Colonic mucosa (tissue), 4 donors: ENCODE data around the gene ACACB. TPM values are rescaled to one million over a fixed set of nuclear protein-coding genes. Genes with fewer than 3 reads are reported as not detected.

Experiments used
- DNase-seq: peaks from one replicate; pipeline ENCODE4 v3.0.0-alpha.2; 2020
- H3K27ac ChIP-seq: fragments of 200-600 bp; one replicate; pipeline ENCODE4 v1.8.0; 2021
- H3K27me3 ChIP-seq: fragments of 200-600 bp; one replicate; pipeline ENCODE4 v1.8.0; 2021
- H3K36me3 ChIP-seq: fragments of 200-600 bp; one replicate; pipeline ENCODE4 v1.8.0; 2021
- H3K4me1 ChIP-seq: fragments of 200-600 bp; one replicate; pipeline ENCODE4 v1.8.0; 2021; ENCODE audit warnings: mild to moderate bottlenecking
- H3K4me3 ChIP-seq: fragments of 200-600 bp; one replicate; pipeline ENCODE4 v1.8.0; 2021
- H3K9ac ChIP-seq, 2 donors: one replicate each; pipeline ENCODE4 v1.7.0; 2013; ENCODE audit warnings: control low read depth in 2 of 2, low read depth in 2 of 2, low read length in 2 of 2
- H3K9me3 ChIP-seq: fragments of 200-600 bp; one replicate; pipeline ENCODE4 v1.8.0; 2021
- intact Hi-C: fragments of 100-400 bp; cut with DNase I; formaldehyde crosslinking; loops from one replicate; pipeline ENCODE4 v1.14.1; 2022
- total RNA-seq, 2 donors: library from RNA; stranded (reverse); fragmentation: NEBNext Ultra II Directional in 1 of 2; extraction: Animal tissue kit (Norgen Biotek cat#: 25700) in 1 of 2; gene quantifications; one replicate each; pipeline ENCODE4 v1.2.1, GENCODE V29; 2021
- TF ChIP-seq, protein P1 (sequence below): fragments of 200-600 bp; IDR thresholded peaks from one replicate; pipeline ENCODE4 v1.8.0; 2022; ENCODE audit warnings: antibody characterized with exemption, mild to moderate bottlenecking
- donor health status: healthy.
- donor health status: DM: no; HTN: no; CAD: no.
- donor health status: DM: no; HTN: no; CAD: no.

ACACB gene
- total RNA-seq, 2 donors from 2014 or later, result 21.3 to 32.8 TPM

DNA sequence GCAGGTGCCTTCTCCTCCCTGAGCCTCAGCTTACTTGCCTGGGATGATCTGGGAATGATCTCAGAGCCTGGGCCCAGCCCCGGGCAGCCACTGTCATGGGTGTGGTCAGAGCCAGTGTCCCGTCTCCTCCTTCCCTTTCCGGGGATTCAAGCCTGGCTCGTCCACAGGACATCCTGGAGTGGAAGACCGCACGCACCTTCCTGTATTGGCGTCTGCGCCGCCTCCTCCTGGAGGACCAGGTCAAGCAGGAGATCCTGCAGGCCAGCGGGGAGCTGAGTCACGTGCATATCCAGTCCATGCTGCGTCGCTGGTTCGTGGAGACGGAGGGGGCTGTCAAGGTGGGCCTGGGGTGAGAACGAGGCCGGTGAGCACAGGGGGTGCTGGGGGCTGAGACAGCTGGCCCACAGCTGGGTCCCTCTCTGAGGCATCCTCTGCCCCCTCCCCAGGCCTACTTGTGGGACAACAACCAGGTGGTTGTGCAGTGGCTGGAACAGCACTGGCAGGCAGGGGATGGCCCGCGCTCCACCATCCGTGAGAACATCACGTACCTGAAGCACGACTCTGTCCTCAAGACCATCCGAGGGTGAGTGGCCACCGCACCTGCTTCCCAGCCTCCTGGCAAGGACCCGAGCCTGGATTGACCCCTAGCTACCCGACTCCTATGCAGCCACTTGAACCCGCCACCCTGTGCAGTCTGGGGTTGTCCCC is 148.7 kb downstream of the ACACB start:
- Histone ChIP-seq H3K27me3 (no peaks in the 10 kb centered on the region), H3K9me3 (no peaks in the 10 kb centered on the region), H3K4me3 (no peak overlapping the region), H3K36me3 (no peaks in the 10 kb centered on the region), H3K27ac (no peak overlapping the region), H3K4me1 (no peaks in the 10 kb centered on the region), H3K9ac (no peak overlapping the region)
- DNase-seq, result no peak
- intact Hi-C loops, result loop anchor here (2.0 to 10.0 kb wide), 2 partner anchors 120 to 150 kb away; partner anchors contain the start of gene ACACB
- TF ChIP-seq, protein P1, sequence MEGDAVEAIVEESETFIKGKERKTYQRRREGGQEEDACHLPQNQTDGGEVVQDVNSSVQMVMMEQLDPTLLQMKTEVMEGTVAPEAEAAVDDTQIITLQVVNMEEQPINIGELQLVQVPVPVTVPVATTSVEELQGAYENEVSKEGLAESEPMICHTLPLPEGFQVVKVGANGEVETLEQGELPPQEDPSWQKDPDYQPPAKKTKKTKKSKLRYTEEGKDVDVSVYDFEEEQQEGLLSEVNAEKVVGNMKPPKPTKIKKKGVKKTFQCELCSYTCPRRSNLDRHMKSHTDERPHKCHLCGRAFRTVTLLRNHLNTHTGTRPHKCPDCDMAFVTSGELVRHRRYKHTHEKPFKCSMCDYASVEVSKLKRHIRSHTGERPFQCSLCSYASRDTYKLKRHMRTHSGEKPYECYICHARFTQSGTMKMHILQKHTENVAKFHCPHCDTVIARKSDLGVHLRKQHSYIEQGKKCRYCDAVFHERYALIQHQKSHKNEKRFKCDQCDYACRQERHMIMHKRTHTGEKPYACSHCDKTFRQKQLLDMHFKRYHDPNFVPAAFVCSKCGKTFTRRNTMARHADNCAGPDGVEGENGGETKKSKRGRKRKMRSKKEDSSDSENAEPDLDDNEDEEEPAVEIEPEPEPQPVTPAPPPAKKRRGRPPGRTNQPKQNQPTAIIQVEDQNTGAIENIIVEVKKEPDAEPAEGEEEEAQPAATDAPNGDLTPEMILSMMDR, result no peak

DNA sequence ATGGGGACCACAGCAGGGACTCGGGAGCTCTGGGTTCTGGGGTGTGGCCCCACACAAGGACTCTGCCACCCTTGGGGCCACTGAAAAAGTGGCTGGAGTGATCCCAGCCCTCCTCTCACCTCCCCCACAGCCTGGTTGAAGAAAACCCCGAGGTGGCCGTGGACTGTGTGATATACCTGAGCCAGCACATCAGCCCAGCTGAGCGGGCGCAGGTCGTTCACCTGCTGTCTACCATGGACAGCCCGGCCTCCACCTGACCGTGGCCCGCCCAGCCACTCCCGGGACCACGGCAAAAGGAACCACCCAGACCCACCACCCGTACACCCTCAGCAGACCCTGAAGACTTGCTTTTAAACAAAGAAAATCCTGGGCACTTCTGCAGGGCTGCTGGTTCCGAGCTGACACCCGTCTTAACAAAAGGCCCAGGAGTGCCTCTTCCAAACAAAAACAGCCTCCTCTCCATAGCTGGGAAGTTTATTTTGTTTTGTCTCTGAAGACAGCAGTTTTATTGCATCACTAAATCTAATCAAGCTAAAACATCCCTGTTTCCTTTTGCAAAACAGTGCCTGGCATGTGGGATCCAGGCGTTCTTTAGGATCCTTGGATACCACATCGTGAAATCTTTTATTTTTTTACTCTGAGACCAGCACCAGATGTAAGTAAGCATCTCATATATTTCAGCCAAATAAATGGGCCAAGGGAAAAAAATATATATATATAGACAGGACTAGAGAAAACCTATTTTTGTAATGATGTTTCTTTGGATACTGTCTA is 149.9 kb downstream of the ACACB start:
- no peak overlapping the region for H3K4me3 ChIP-seq
- no peak for DNase-seq
- H3K9ac ChIP-seq, result no peak overlapping the region
- no peak overlapping the region for H3K27ac ChIP-seq
- no peaks in the 10 kb centered on the region for H3K9me3 ChIP-seq
- intact Hi-C loops, result loop anchor here (10.0 kb wide), 1 partner anchor 151 kb away; the partner anchor contains the start of gene ACACB
- no peaks in the 10 kb centered on the region for H3K27me3 ChIP-seq
- no peaks in the 10 kb centered on the region for H3K4me1 ChIP-seq
- TF ChIP-seq, protein P1, result no peak
- H3K36me3 ChIP-seq, result no peaks in the 10 kb centered on the region

DNA sequence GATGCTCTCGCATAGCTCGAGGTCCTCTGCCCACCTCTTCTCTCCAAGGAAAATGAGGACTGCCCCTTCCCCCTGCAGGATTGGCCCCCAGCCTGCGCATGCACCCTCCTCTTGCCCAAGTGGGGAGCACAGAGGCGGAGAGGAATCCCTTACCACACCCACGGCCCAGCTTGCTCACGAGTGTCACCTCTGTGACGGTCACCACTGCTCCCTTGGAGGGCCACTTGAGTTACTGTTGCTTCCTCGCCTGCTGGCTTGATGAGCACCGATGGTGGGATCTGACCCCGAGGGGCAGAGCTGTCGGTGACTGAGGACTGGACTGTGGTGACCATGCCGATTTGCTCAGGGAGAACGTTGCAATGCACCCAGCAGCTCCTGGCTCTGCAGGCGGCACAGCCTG is 151.0 kb downstream of the ACACB start:
- Histone ChIP-seq H3K27ac (no peak overlapping the region), H3K36me3 (no peaks in the 10 kb centered on the region), H3K9me3 (no peaks in the 10 kb centered on the region), H3K27me3 (no peaks in the 10 kb centered on the region), H3K4me1 (no peaks in the 10 kb centered on the region), H3K9ac (no peak overlapping the region), H3K4me3 (no peak overlapping the region)
- DNase-seq, result no peak
- TF ChIP-seq, protein P1, result no peak
- intact Hi-C loops, result loop anchor here (10.0 kb wide), 1 partner anchor 153 kb away; the partner anchor contains the start of gene ACACB

DNA sequence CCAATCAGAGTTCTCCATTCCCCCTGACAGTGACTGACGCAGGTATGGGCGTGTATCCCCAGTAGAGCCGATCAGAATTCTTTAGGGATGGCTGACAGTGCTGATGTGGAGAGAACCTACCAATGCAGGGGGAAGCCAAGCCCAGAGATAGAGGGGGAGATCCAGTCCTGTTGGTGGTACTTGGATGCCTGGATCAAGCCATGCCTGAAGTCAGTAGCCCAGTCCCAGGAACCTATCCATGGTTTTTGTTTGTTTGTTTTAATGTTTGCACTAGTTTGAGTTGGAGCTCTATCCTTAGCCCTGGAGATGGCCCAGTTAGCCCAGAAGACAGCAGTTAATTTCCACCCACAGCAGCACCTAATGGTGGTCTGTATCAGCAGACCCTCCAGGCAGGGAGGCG is 152.5 kb downstream of the ACACB start:
- no peaks in the 10 kb centered on the region for H3K36me3 ChIP-seq

DNA sequence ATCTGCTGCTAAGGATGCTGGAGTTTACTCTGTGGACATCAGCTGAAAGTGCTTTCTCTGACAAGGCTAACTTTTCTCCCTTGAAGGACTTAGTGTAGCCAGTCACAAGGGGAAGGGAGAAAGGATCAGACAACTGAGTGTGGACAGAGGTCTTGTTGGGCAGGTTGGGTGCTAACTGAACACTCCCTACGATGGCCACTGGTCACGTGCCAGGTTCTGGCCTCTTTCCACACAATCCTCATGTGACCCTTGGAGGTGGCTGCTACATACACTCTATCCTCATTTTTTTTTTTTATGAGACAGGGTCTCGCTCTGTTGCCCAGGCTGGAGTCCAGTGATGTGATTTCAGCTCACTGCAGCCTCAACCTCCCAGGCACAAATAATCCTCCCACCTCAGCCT is 153.0 kb downstream of the ACACB start:
- Histone ChIP-seq H3K9ac (no peak overlapping the region), H3K9me3 (no peaks in the 10 kb centered on the region), H3K4me1 (no peaks in the 10 kb centered on the region), H3K4me3 (no peak overlapping the region), H3K36me3 (no peaks in the 10 kb centered on the region), H3K27me3 (no peaks in the 10 kb centered on the region), H3K27ac (no peak overlapping the region)
- TF ChIP-seq, protein P1, result no peak
- DNase-seq, result no peak
- intact Hi-C loops, result loop anchor here (10.0 kb wide), 1 partner anchor 155 kb away; the partner anchor contains the start of gene ACACB

More for the DNA sequence above, 152.5 kb downstream of the ACACB start:
- no peaks in the 10 kb centered on the region for H3K4me1 ChIP-seq
- no peaks in the 10 kb centered on the region for H3K9me3 ChIP-seq
- no peak overlapping the region for H3K9ac ChIP-seq
- H3K27me3 ChIP-seq, result no peaks in the 10 kb centered on the region
- H3K4me3 ChIP-seq, result no peak overlapping the region
- TF ChIP-seq, protein P1, result no peak
- no peak overlapping the region for H3K27ac ChIP-seq
- intact Hi-C loops, result loop anchor here (10.0 kb wide), 1 partner anchor 154 kb away; the partner anchor contains the start of gene ACACB
- no peak for DNase-seq
